ENCODE results near the gene CA11. TPM values are rescaled to one million over a fixed set of nuclear protein-coding genes. Genes with fewer than 3 reads are reported as not detected.

CA11 gene
- total RNA-seq, 2 donors from 2014 or later: 7.0 to 11.2 TPM

DNA sequence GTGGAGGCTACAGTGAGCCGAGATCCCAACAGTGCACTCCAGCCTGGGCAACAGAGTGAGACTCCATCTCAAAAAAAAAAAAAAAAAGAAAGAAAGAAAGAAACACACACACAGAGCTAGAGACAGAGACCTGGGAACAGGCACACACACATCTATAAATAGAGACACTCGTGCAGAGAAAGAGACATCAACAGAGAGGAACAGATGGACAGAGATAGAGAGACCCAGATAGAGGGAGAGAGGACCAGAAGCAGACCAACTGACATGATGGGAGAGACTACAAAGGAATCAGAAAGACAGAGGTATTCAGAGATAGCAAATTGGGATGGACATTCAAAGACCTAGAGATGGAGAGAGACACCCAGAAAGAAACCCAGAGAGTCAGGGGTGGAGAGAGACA, 2.1 kb upstream of the CA11 start:
- intact Hi-C loops (cut with DNase I): loop anchor here (5.0 to 10.0 kb wide), 2 partner anchors 194 to 317 kb away; partner anchors contain the start of gene FTL
- DNase-seq (ENCODE audit: low spot score): no peak
- 69% methylated on average over 2 of the region's 2 CpGs for WGBS

DNA sequence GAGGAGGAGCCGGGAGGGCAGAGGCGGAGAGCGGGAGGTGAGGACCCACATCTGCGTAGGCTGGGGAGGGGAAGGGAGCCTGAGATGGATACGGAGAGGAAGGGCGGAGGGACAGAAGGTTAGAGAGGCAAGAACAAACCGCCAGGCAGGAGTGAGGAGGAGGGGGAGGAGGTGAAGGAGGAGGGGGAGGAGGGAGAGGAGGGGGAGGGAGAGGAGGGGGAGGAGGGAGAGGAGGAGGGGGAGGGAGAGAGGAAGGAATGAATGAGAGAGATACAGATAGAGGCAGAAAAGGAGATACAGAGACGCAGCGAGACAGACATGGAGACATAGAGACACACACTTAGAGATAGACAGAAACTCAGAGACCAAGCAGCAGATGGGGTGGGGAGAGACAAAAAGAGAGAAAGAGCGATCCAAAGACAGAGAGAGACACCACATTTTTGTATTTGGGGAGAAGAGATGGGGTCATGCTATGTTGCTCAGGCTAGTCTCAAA, 782 bp upstream of the CA11 start:
- intact Hi-C loops (cut with DNase I): loop anchor here (5.0 to 10.0 kb wide), 2 partner anchors 196 to 318 kb away; partner anchors contain the start of gene FTL
- peak overlapping the region; percentile 90 to 93 for H3K27ac ChIP-seq
- no peaks in the 10 kb centered on the region for H3K27me3 ChIP-seq (replicated peaks; ENCODE audit: insufficient read depth)
- WGBS: 9% methylated on average over 10 of the region's 10 CpGs
- DNase-seq (ENCODE audit: low spot score): no peak
- H3K36me3 ChIP-seq: no peaks in the 10 kb centered on the region
- peak overlapping the region; percentile 41 to 44 for H3K4me3 ChIP-seq
- H3K4me1 ChIP-seq (replicated peaks): peaks cover 7% of the 10 kb centered on the region
- TF ChIP-seq POLR2A (IDR thresholded peaks at IDR 0.05): no peak
- no peak for TF ChIP-seq POLR2AphosphoS5 (IDR thresholded peaks at IDR 0.05)
- TF ChIP-seq, protein P1, sequence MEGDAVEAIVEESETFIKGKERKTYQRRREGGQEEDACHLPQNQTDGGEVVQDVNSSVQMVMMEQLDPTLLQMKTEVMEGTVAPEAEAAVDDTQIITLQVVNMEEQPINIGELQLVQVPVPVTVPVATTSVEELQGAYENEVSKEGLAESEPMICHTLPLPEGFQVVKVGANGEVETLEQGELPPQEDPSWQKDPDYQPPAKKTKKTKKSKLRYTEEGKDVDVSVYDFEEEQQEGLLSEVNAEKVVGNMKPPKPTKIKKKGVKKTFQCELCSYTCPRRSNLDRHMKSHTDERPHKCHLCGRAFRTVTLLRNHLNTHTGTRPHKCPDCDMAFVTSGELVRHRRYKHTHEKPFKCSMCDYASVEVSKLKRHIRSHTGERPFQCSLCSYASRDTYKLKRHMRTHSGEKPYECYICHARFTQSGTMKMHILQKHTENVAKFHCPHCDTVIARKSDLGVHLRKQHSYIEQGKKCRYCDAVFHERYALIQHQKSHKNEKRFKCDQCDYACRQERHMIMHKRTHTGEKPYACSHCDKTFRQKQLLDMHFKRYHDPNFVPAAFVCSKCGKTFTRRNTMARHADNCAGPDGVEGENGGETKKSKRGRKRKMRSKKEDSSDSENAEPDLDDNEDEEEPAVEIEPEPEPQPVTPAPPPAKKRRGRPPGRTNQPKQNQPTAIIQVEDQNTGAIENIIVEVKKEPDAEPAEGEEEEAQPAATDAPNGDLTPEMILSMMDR (IDR thresholded peaks at IDR 0.05): no peak
- H3K9me3 ChIP-seq: no peaks in the 10 kb centered on the region

More for the DNA sequence above, 2.1 kb upstream of the CA11 start:
- peaks cover 7% of the 10 kb centered on the region for H3K4me1 ChIP-seq (replicated peaks)
- no peaks in the 10 kb centered on the region for H3K27me3 ChIP-seq (replicated peaks; ENCODE audit: insufficient read depth)
- TF ChIP-seq POLR2AphosphoS5 (IDR thresholded peaks at IDR 0.05) (no peak), POLR2A (IDR thresholded peaks at IDR 0.05) (no peak)
- TF ChIP-seq, protein P1 (IDR thresholded peaks at IDR 0.05): no peak
- no peaks in the 10 kb centered on the region for H3K9me3 ChIP-seq
- H3K27ac ChIP-seq: no peak overlapping the region
- H3K36me3 ChIP-seq: no peaks in the 10 kb centered on the region
- H3K4me3 ChIP-seq: no peak overlapping the region

DNA sequence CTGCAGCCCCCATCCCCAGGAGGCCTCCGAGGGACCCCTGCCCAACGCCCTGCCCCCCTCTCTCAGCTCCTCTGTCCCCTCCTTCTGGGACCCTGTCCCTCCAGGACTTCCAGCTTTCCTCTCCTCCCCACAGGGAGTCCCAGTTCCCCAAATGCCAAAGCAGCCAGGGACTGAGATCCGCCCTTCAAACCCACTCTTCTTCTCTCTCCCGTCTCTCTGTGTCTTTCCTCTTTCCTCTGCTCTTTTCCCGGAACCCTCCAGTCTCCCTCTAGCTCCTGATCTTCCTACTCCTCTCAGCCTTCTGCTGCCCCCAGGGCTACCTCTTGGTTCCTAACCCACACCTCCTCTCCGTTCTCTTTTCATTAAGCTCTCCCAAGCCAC, 377 bp downstream of the CA11 start:
- intact Hi-C loops (cut with DNase I): loop anchor here (5.0 to 10.0 kb wide), 2 partner anchors 197 to 319 kb away; partner anchors contain the start of gene FTL

DNA sequence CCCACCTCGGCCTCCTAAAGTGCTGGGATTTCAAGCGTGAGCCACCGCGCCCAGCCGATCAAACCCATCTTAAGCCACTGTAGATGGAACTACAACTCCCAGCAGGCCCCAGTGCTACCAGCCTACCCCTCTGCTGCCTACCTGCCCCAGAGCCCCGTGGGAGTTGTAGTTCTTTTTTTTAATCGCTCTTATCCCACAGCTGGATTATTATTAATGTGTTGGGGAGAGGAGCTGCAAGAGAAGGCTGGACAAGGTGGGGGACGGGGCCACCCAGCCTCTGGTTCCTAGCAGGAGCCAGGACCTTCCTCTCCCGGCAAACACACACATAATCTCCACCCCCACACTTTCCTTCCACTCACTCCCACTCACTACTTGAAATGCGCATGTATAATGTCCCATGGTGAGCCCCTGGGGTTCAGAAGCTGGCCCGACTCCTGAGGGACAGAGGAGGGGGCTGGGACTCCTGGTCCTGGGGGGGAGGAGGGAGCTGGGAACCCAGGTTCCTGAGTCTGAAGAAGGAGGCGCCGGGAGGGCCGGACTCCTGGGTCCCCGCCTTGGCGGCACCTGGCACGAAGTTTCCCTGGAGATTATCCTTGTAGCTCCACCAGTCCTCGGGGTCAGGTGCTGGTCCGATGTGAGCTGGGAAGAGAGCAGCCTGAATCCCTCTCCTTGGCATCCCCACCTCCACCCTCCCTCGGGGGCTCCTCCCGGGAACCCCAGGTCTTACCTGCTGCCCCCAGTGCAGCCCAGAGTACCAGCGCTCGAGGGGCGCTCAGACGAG, 958 bp downstream of the CA11 start:
- TF ChIP-seq, protein P1 (IDR thresholded peaks at IDR 0.05): no peak
- TF ChIP-seq POLR2A (IDR thresholded peaks at IDR 0.05) (peak; percentile 30), POLR2AphosphoS5 (IDR thresholded peaks at IDR 0.05) (peak; percentile 82)
- Histone ChIP-seq H3K27ac (peak overlapping the region; percentile 90 to 93), H3K4me1 (replicated peaks) (peaks cover 7% of the 10 kb centered on the region), H3K4me3 (peak overlapping the region; percentile 41 to 44), H3K27me3 (replicated peaks; ENCODE audit: insufficient read depth) (no peaks in the 10 kb centered on the region), H3K36me3 (no peaks in the 10 kb centered on the region), H3K9me3 (no peaks in the 10 kb centered on the region)
- peak; percentile 81 for DNase-seq (ENCODE audit: low spot score)
- intact Hi-C loops (cut with DNase I): loop anchor here (5.0 to 10.0 kb wide), 3 partner anchors 67 to 320 kb away; partner anchors contain the start of gene FTL
- 4% methylated on average over 25 of the region's 25 CpGs for WGBS

More for the DNA sequence above, 377 bp downstream of the CA11 start:
- Histone ChIP-seq H3K9me3 (no peaks in the 10 kb centered on the region), H3K36me3 (no peaks in the 10 kb centered on the region), H3K4me1 (replicated peaks) (peaks cover 7% of the 10 kb centered on the region), H3K4me3 (peak overlapping the region; percentile 41 to 44), H3K27ac (peak overlapping the region; percentile 90 to 93), H3K27me3 (replicated peaks; ENCODE audit: insufficient read depth) (no peaks in the 10 kb centered on the region)
- WGBS: 0% methylated on average over 6 of the region's 6 CpGs
- no peak for TF ChIP-seq POLR2A (IDR thresholded peaks at IDR 0.05)
- TF ChIP-seq, protein P1 (IDR thresholded peaks at IDR 0.05): no peak
- TF ChIP-seq POLR2AphosphoS5 (IDR thresholded peaks at IDR 0.05): no peak
- DNase-seq (ENCODE audit: low spot score): no peak

Data from prostate gland (tissue), 2 donors.